Brain microvascular endothelial cell (primary cell): Measurements from ENCODE around the gene LDLRAD4.

ENCODE experiments used
- DNase-seq: peaks from one replicate; pipeline ENCODE4 v3.0.0-alpha.2; 2020
- H3K27ac ChIP-seq: fragments of 250-450 bp; sonication (Bioruptor Pico); 2 replicates; pipeline ENCODE4 v1.5.1; 2020; ENCODE audit warnings: mild to moderate bottlenecking, moderate library complexity
- H3K27me3 ChIP-seq: fragments of 250-450 bp; sonication (Bioruptor Pico); replicated peaks from 2 replicates; pipeline ENCODE4 v1.5.1; 2020; ENCODE audit warnings: mild to moderate bottlenecking
- H3K36me3 ChIP-seq: fragments of 250-450 bp; sonication (Bioruptor Pico); replicated peaks from 2 replicates; pipeline ENCODE4 v1.5.1; 2020; ENCODE audit warnings: mild to moderate bottlenecking
- H3K4me3 ChIP-seq: 2 replicates; pipeline ENCODE4 v1.5.1; 2011; ENCODE audit warnings: low read depth, mild to moderate bottlenecking, control low read depth, low read length, moderate library complexity
- CTCF ChIP-seq: IDR thresholded peaks from 2 replicates; pipeline ENCODE4 v1.5.1; 2011; ENCODE audit warnings: low read depth, mild to moderate bottlenecking, moderate library complexity, low read length, control low read depth, inconsistent platforms; ENCODE audit errors: missing control alignments
- in situ Hi-C: cut with HindIII; loops from 2 replicates; pipeline ENCODE4 v1.10.0; 2017; ENCODE audit warnings: low sequenced_read_pairs, low pct_ligation_motif_present

Gene LDLRAD4

GRCh38 chr18:13520741-13521140 is 302.2 kb downstream of the LDLRAD4 start:
- Histone ChIP-seq H3K4me3 (no peak overlapping the region), H3K27me3 (no peaks in the 10 kb centered on the region), H3K27ac (no peak overlapping the region), H3K36me3 (no peaks in the 10 kb centered on the region)
- in situ Hi-C loops: no loop called here
- no peak for DNase-seq
- TF ChIP-seq CTCF: no peak

GRCh38 chr18:13521418-13521817 is 302.9 kb downstream of the LDLRAD4 start:
- in situ Hi-C loops: no loop called here
- H3K27ac ChIP-seq: no peak overlapping the region

GRCh38 chr18:13522256-13522655 is 303.7 kb downstream of the LDLRAD4 start:
- no peak for DNase-seq
- no peak overlapping the region for H3K4me3 ChIP-seq
- in situ Hi-C loops: no loop called here
- TF ChIP-seq CTCF: no peak
- no peak overlapping the region for H3K27ac ChIP-seq
- H3K27me3 ChIP-seq: no peaks in the 10 kb centered on the region
- no peaks in the 10 kb centered on the region for H3K36me3 ChIP-seq

More at GRCh38 chr18:13521418-13521817, 302.9 kb downstream of the LDLRAD4 start:
- no peak for DNase-seq
- TF ChIP-seq CTCF: no peak
- no peaks in the 10 kb centered on the region for H3K27me3 ChIP-seq
- no peak overlapping the region for H3K4me3 ChIP-seq
- H3K36me3 ChIP-seq: no peaks in the 10 kb centered on the region

- in situ Hi-C loops: no loop called here
- TF ChIP-seq CTCF: no peak
- Histone ChIP-seq H3K27me3 (no peaks in the 10 kb centered on the region), H3K4me3 (no peak overlapping the region), H3K36me3 (no peaks in the 10 kb centered on the region), H3K27ac (no peak overlapping the region)
- no peak for DNase-seq
Measured at GRCh38 chr18:13522861-13523660, 304.5 kb downstream of the LDLRAD4 start.

- no peak for DNase-seq
- in situ Hi-C loops: no loop called here
- Histone ChIP-seq H3K27me3 (no peaks in the 10 kb centered on the region), H3K36me3 (no peaks in the 10 kb centered on the region), H3K27ac (no peak overlapping the region), H3K4me3 (no peak overlapping the region)
- TF ChIP-seq CTCF: no peak
Measured at GRCh38 chr18:13524054-13524453, 305.5 kb downstream of the LDLRAD4 start.

- TF ChIP-seq CTCF: no peak
- in situ Hi-C loops: no loop called here
Measured at GRCh38 chr18:13524811-13525210, 306.3 kb downstream of the LDLRAD4 start.

More at GRCh38 chr18:13524811-13525210, 306.3 kb downstream of the LDLRAD4 start:
- DNase-seq: no peak
- Histone ChIP-seq H3K4me3 (no peak overlapping the region), H3K27me3 (no peaks in the 10 kb centered on the region), H3K27ac (no peak overlapping the region), H3K36me3 (no peaks in the 10 kb centered on the region)
